ENCODE measurements around the gene STK32B. TPM values are rescaled to one million over a fixed set of nuclear protein-coding genes. Genes with fewer than 3 reads are reported as not detected.

The STK32B gene
- polyA plus RNA-seq, 1 of the 3 experiments (the other 2 are of a cell fraction): 0.20 TPM

GRCh38 chr4:5399790-5400421, 348.6 kb downstream of the STK32B start:
- CTCF ChIA-PET: interaction anchor here (0.5 to 3.4 kb wide), 62 partner anchors 9 to 845 kb away, joined by 3 to 22 read pairs (median 4); partner anchors contain the start of gene EVC2
- H3K27me3 ChIP-seq (ENCODE audit: insufficient read depth): no peaks in the 10 kb centered on the region
- TF ChIP-seq CTCF (IDR thresholded peaks at IDR 0.05) (peak; percentile 71), RFX5 (IDR thresholded peaks at IDR 0.05; ENCODE audit: low read length) (no peak), SMC3 (IDR thresholded peaks at IDR 0.05; ENCODE audit: low read depth, low read length) (peak; percentile 75), PBX3 (IDR thresholded peaks at IDR 0.05) (no peak), YY1 (IDR thresholded peaks at IDR 0.05; ENCODE audit: low read depth) (no peak), JUND (IDR thresholded peaks at IDR 0.05) (no peak), POLR2AphosphoS5 (IDR thresholded peaks at IDR 0.05; ENCODE audit: low read depth, low read length) (no peak), CHD2 (IDR thresholded peaks at IDR 0.05; ENCODE audit: low read length, partially characterized antibody) (no peak), FOXJ3 (CRISPR knock-in tag; IDR thresholded peaks at IDR 0.05) (no peak), RAD21 (IDR thresholded peaks at IDR 0.05; ENCODE audit: low read length) (peak; percentile 70), SIN3A (IDR thresholded peaks at IDR 0.05; ENCODE audit: borderline replicate concordance, low read depth, low read length) (no peak)

DNA sequence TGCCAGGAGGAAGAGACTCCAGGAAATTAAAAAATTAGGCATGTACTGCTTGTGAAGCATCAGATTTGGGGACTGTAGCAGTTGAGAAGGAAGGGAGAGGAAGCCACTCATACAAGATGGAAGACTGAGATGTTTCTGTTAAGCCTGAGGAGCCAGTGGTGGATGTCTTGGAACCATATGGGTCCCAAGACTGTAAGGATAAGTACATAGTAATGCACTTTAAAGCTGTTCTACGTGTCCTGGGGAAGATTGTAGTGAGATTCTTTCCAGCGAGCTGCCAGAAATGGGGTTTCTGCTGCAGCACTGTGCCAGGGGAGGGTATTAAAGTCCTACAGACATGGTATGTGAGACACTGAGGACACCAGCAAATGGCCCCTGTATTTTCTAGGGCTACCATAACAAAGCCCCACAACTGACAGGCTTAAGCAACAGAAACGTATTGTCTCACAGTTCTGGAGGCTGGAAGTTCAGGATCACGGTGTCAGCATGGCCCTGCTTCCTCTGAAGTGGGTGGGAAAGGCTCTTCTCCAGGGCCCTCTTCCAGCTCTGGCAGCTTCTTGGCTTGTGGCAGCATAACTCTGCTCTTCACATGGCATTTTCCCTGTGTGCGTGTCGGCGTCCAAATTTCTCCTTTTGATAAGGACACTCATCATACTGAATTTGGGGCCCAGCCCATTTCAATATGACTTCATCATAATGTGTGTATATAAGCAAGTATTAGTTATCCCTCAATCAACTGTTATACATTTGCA, 352.6 kb downstream of the STK32B start:
- Histone ChIP-seq H3K27me3 (ENCODE audit: insufficient read depth) (no peaks in the 10 kb centered on the region), H3K4me1 (ENCODE audit: control insufficient read depth in 1 of 2, insufficient read depth in 2 of 2, low read depth in 1 of 2, low read length in 1 of 2) (peaks cover 0 to 4% of the 10 kb centered on the region in 2 experiments; a peak in 1 of 4 replicates), H4K20me1 (ENCODE audit: insufficient read depth) (no peaks in the 10 kb centered on the region), H3K4me3 (ENCODE audit: low read depth in 2 of 2, low read length in 1 of 2) (no peak overlapping the region), H2AFZ (ENCODE audit: low read depth) (no peak overlapping the region), H3K9ac (no peak overlapping the region), H3F3A (replicated peaks; ENCODE audit: insufficient read depth) (no peaks in the 10 kb centered on the region), H3K36me3 (replicated peaks in 1 of 2; ENCODE audit: control insufficient read depth in 1 of 2, insufficient read depth in 2 of 2, low read length in 1 of 2) (no peaks in the 10 kb centered on the region), H3K9me3 (no peaks in the 10 kb centered on the region), H3K79me2 (ENCODE audit: insufficient read depth) (no peaks in the 10 kb centered on the region), H3K27ac (ENCODE audit: low read depth in 2 of 2, low read length in 1 of 2) (no peak overlapping the region), H3K9me2 (no peaks in the 10 kb centered on the region), H3K4me2 (no peak overlapping the region)
- ChIA-PET POLR2A (no interaction called here), CTCF (no interaction called here)
- no peak for TF ChIP-seq ZBTB33 (IDR thresholded peaks at IDR 0.05; ENCODE audit: borderline replicate concordance, low read depth)
- no peak for TF ChIP-seq FOXM1 (IDR thresholded peaks at IDR 0.05; ENCODE audit: low read depth)
- no peak for TF ChIP-seq PBX3 (IDR thresholded peaks at IDR 0.05)
- no peak for TF ChIP-seq TAF1 (IDR thresholded peaks at IDR 0.05; ENCODE audit: borderline replicate concordance, low read depth, low read length)
- DNase-seq: no peak
- WGBS (ENCODE audit: low lambda C conversion rate): 15% methylated on average over 6 of the region's 7 CpGs

More at GRCh38 chr4:5399790-5400421, 348.6 kb downstream of the STK32B start:
- peaks cover 0 to 4% of the 10 kb centered on the region in 2 experiments; a peak in 1 of 4 replicates for H3K4me1 ChIP-seq (ENCODE audit: control insufficient read depth in 1 of 2, insufficient read depth in 2 of 2, low read depth in 1 of 2, low read length in 1 of 2)
- H3K9ac ChIP-seq: no peak overlapping the region
- H3K9me3 ChIP-seq: no peaks in the 10 kb centered on the region
- H3K4me2 ChIP-seq: no peak overlapping the region
- no peaks in the 10 kb centered on the region for H4K20me1 ChIP-seq (ENCODE audit: insufficient read depth)
- H3K9me2 ChIP-seq: no peaks in the 10 kb centered on the region
- no peaks in the 10 kb centered on the region for H3K79me2 ChIP-seq (ENCODE audit: insufficient read depth)
- H3K27ac ChIP-seq (ENCODE audit: low read depth in 2 of 2, low read length in 1 of 2): no peak overlapping the region
- H3F3A ChIP-seq (replicated peaks; ENCODE audit: insufficient read depth): no peaks in the 10 kb centered on the region
- H3K36me3 ChIP-seq (replicated peaks in 1 of 2; ENCODE audit: control insufficient read depth in 1 of 2, insufficient read depth in 2 of 2, low read length in 1 of 2): no peaks in the 10 kb centered on the region
- peak overlapping the region in 1 of 2 experiments; percentile 41; a peak in 1 of 4 replicates for H3K4me3 ChIP-seq (ENCODE audit: low read depth in 2 of 2, low read length in 1 of 2)
- peak; percentile 63 for DNase-seq
- POLR2A ChIA-PET: interaction anchor here (0.6 kb wide), 1 partner anchor 113 kb away, joined by 3 read pairs; no protein-coding TSS in a partner anchor
- H2AFZ ChIP-seq (ENCODE audit: low read depth): no peak overlapping the region
- 18% methylated on average over 8 of the region's 8 CpGs for WGBS (ENCODE audit: low lambda C conversion rate)

All from SK-N-SH (cell line).